Measurements from ENCODE around the gene EYA2.

DNA sequence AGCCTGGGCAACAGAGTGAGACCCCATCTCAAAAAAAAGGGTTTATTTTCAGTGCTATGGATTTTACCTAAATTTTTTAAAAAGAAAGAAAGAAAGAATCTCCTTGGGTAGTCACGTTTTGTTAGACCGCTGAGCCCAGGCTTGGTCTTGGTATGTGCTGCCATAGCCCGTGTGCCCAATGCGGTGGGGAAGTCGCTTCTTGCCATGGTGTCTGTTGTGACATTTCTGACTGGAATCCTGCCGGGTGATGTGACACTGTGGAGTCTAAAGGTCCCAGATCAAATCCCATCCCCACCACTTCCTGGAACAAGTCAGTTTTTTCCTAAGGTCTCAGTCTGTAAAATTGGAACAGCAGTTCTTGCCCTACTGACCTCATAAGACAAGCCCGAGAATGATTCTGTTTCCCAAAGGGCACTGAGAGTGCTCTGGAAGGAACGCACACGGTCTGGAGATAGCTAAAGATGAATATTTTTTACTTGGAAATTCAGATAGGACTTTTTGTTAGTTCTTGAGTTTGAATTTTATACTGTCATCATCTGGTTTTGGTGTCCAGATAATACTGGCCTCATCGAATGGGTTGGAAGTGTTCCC, 225.8 kb downstream of the EYA2 start:
- TF ChIP-seq, protein P1, sequence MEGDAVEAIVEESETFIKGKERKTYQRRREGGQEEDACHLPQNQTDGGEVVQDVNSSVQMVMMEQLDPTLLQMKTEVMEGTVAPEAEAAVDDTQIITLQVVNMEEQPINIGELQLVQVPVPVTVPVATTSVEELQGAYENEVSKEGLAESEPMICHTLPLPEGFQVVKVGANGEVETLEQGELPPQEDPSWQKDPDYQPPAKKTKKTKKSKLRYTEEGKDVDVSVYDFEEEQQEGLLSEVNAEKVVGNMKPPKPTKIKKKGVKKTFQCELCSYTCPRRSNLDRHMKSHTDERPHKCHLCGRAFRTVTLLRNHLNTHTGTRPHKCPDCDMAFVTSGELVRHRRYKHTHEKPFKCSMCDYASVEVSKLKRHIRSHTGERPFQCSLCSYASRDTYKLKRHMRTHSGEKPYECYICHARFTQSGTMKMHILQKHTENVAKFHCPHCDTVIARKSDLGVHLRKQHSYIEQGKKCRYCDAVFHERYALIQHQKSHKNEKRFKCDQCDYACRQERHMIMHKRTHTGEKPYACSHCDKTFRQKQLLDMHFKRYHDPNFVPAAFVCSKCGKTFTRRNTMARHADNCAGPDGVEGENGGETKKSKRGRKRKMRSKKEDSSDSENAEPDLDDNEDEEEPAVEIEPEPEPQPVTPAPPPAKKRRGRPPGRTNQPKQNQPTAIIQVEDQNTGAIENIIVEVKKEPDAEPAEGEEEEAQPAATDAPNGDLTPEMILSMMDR (IDR thresholded peaks at IDR 0.05): no peak
- no peak for TF ChIP-seq POLR2A (IDR thresholded peaks at IDR 0.05)
